Dendritic cell treated with granulocyte-macrophage colony-stimulating factor and Interleukin-4, amounts not matched to agents 40 ng/mL and 50 ng/mL, for 4 days (primary cell): ENCODE measurements around the gene ADCYAP1.

Source experiments
- H3K27ac Mint-ChIP-seq: one replicate; pipeline ENCODE4 v1.8.0; 2022; ENCODE audit warnings: mild to moderate bottlenecking, mixed read lengths
- H3K27me3 Mint-ChIP-seq: one replicate; pipeline ENCODE4 v1.8.0; 2022; ENCODE audit warnings: mild to moderate bottlenecking, mixed read lengths
- H3K36me3 Mint-ChIP-seq: one replicate; pipeline ENCODE4 v1.8.0; 2022; ENCODE audit warnings: low read depth, mixed read lengths
- H3K4me1 Mint-ChIP-seq: one replicate; pipeline ENCODE4 v1.8.0; 2022; ENCODE audit warnings: low read depth, mixed read lengths
- H3K4me3 Mint-ChIP-seq: one replicate; pipeline ENCODE4 v1.8.0; 2022; ENCODE audit warnings: mild to moderate bottlenecking, moderate library complexity, mixed read lengths
- H3K9me3 Mint-ChIP-seq: one replicate; pipeline ENCODE4 v1.8.0; 2022; ENCODE audit warnings: mixed read lengths
- intact Hi-C: fragments of 100-400 bp; cut with micrococcal nuclease; formaldehyde crosslinking; loops from one replicate; pipeline ENCODE4 v1.15.0; 2022

The ADCYAP1 gene

DNA sequence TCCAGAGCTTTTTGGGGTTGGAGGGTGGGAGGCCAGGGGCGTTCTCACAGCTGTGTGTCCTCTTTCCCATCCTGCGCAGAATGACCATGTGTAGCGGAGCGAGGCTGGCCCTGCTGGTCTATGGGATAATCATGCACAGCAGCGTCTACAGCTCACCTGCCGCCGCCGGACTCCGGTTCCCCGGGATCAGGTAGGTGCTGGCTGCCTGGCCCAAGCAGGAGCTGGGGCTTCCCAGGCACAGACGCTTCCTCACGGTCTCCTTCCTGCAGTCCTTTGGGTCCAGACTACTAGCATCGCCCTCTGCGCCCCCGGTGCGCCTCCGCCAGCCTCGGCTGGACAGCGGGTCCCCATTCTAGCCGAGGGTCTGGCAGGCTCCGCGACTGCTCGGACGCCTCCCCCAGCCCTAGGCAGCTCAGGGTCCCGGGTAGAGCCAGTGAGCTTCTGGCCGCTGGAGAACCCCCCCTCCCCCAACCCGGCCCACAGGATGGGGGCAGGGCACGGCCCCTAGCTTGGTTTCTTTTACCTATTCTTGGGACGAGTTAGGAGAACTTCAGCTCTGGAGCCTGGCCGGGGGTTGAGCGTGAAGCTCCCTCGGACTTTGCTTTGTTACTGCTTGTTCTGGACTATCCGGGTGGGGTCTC, 756 bp downstream of the ADCYAP1 start:
- H3K9me3 Mint-ChIP-seq, result no peaks in the 10 kb centered on the region
- no peak overlapping the region for H3K27ac Mint-ChIP-seq
- no peaks in the 10 kb centered on the region for H3K36me3 Mint-ChIP-seq
- intact Hi-C loops, result no loop called here
- no peak overlapping the region for H3K4me3 Mint-ChIP-seq
- H3K4me1 Mint-ChIP-seq, result peaks cover 17% of the 10 kb centered on the region
- H3K27me3 Mint-ChIP-seq, result peaks cover 83% of the 10 kb centered on the region

DNA sequence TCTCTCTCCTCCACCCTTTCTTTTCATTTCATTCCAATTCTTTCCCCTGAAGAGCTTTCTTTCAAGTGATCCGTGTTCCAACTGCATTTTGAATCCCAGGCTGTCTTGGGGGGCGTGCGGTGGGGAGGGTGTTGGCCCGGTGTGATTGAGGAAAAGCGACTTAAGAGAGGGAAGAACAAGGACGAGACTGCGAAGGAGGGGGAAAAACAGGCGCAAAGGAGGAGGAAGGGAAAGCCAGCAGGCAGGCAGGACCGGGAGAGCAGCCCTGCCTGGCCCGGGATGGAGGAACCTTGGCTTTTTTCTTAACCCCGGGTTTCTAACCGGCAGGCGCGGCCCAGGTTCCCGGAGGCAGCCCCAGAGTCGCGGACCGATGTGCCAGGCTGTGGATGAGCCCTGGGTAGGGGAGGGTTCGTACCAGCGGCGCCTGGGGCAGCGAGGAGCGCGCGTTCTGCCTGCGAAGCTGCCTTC, 1.3 kb downstream of the ADCYAP1 start:
- H3K4me3 Mint-ChIP-seq, result no peak overlapping the region
- no peaks in the 10 kb centered on the region for H3K36me3 Mint-ChIP-seq
- peaks cover 17% of the 10 kb centered on the region for H3K4me1 Mint-ChIP-seq
- intact Hi-C loops, result no loop called here
- H3K9me3 Mint-ChIP-seq, result no peaks in the 10 kb centered on the region
- H3K27me3 Mint-ChIP-seq, result peaks cover 89% of the 10 kb centered on the region
- H3K27ac Mint-ChIP-seq, result no peak overlapping the region

DNA sequence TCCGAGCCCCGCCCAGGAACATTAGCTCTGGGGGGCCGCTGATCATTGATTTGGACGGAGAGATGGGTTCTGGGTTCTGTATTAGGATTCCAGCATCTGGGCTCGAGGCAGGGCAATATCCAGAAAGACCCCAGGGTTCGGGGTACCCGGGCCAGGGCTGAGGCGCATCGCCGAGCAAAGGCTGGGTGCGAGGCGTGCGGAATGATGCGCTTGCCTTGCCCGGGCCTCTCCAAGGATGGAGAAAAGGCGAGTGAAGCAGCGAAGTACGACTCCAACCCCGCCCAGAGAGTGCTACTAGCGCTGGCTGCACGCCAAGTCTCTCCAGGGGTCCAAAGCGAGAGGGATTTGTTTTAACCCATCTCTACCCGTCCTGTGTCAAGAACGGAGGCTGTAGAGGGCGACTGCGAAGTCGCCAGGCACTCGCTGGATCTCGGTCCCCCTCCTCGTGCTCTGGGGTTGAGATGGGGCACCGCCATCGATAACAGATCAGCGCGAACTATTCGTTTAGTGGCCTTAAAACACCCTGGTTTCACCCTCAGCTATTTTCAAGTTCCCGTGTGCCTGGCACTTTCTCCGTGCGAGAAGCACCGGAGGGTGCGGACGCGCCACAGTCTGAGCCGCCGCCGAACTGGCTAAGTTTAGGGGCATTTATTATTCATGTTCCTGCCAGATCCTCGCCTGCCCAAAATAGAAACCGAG, 1.9 kb downstream of the ADCYAP1 start:
- H3K27me3 Mint-ChIP-seq, result peaks cover 89% of the 10 kb centered on the region
- H3K36me3 Mint-ChIP-seq, result no peaks in the 10 kb centered on the region
- H3K9me3 Mint-ChIP-seq, result no peaks in the 10 kb centered on the region
- no peak overlapping the region for H3K4me3 Mint-ChIP-seq
- peaks cover 17% of the 10 kb centered on the region for H3K4me1 Mint-ChIP-seq
- no peak overlapping the region for H3K27ac Mint-ChIP-seq
- intact Hi-C loops, result no loop called here

DNA sequence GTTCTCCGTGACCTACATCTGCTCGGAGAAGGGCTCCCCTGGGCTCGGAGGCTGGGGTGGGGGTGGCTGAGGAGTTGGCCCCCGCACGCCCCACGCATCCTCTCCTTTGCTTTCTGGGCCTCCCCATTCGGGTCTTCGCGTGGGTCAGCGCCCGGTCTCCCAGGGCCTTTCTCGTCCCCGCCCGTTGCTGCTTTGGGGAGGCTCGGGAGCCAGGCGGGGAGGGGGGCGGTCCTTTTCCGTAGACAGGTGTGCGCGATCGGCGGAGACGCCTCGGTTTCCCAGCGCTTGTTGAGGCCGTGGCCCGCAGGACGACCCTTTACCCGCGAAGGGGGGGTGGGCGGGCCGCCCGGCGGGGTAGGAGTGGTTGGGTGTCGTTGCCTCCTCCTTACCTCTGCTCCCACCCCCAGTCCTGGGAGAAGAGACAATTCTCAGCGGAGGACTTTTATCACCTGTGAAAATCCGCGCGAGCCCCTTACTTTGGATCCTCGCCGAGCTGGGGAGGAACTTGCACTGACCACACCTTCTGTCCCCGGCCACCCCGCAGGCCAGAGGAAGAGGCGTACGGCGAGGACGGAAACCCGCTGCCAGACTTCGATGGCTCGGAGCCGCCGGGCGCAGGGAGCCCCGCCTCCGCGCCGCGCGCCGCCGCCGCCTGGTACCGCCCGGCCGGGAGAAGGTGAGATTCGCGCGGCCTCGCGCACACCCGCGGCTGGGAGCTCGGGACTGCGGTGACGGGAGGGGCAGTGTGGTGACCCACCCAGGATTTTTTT, 2.6 kb downstream of the ADCYAP1 start:
- intact Hi-C loops, result no loop called here
- Mint-ChIP-seq H3K9me3 (no peaks in the 10 kb centered on the region), H3K36me3 (no peaks in the 10 kb centered on the region), H3K4me3 (no peak overlapping the region), H3K27ac (no peak overlapping the region), H3K27me3 (peaks cover 87% of the 10 kb centered on the region), H3K4me1 (peaks cover 17% of the 10 kb centered on the region)

DNA sequence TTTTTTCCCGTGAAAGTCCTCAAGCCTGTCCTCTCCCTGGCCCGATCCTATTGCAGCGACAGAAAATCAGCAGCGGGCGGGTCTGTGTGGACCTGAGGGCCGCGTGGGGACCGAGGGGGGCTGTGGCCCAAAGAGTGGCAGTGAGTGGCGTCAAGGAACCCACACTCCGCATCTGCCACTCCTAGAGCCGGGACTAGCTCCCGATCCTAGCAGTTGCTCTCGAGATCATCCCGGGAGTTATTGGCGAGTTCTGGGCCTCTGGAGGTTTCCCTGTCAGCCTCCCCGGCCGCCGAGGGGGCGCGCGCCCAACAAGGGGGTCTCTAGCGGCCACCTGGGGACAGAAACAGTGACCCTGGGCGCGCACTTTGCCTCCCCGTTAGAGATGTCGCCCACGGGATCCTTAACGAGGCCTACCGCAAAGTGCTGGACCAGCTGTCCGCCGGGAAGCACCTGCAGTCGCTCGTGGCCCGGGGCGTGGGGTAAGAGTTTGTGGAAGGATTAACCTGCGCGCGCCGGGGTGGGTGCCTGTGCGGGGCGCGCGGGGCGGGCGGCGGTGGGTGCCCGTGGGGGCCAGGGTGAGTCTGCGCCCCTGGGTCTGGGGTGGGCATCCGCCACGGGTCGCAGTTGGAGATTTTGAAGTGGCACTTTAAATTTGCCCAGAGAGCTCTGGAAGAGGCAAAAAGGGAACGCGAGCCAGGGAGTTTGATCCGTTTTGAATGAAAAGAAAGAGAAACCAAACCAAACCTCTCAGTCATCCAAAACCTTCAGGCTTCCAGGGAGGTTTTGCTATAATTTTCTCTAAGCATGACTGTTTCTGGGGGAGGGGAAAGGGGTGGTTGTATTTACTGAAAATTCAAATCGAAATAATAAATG, 3.5 kb downstream of the ADCYAP1 start:
- Mint-ChIP-seq H3K9me3 (no peaks in the 10 kb centered on the region), H3K4me3 (no peak overlapping the region), H3K27ac (no peak overlapping the region), H3K36me3 (no peaks in the 10 kb centered on the region), H3K27me3 (peaks cover 87% of the 10 kb centered on the region), H3K4me1 (peaks cover 12% of the 10 kb centered on the region)
- intact Hi-C loops, result no loop called here

DNA sequence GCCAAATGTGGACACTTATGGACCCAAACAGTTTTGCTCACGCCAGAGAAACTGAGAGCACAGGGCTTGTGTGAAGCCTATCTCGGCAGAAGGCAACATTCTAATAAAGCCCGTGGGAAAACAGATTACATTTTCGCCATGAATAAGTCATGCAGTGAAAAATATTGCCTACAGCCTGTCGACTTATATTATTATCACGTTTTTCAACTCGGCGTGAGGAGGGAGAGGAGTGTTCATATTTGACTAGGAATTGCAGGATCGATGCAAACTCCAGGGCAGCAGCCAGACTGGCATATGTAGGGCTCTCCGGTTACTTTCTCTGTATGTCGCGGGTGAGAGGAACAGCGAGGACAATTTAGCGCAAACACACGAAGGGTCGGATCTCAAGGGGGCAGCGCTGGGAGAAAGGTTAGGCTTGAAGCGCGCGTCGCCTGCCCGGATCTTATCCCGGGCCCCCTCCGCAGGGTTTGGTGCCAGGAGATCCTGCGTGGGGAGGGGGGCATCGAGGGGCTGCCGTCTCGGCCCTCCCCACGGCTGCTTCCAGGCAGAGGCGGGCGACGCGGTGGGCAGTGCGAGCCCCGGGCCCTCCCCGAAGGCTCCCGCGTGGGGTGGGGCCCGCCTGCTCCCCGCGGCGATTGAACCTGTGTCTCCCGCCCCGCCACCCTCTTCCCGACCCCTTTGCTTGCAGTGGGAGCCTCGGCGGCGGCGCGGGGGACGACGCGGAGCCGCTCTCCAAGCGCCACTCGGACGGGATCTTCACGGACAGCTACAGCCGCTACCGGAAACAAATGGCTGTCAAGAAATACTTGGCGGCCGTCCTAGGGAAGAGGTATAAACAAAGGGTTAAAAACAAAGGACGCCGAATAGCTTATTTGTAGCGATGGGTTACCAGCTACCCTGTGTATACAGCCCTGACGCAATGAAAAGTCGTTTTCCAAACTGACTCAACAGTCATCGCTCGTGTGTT, 4.4 kb downstream of the ADCYAP1 start:
- peaks cover 12% of the 10 kb centered on the region for H3K4me1 Mint-ChIP-seq
- H3K27ac Mint-ChIP-seq, result no peak overlapping the region
- H3K36me3 Mint-ChIP-seq, result no peaks in the 10 kb centered on the region
- intact Hi-C loops, result no loop called here
- no peak overlapping the region for H3K4me3 Mint-ChIP-seq
- H3K9me3 Mint-ChIP-seq, result no peaks in the 10 kb centered on the region
- peaks cover 79% of the 10 kb centered on the region for H3K27me3 Mint-ChIP-seq

DNA sequence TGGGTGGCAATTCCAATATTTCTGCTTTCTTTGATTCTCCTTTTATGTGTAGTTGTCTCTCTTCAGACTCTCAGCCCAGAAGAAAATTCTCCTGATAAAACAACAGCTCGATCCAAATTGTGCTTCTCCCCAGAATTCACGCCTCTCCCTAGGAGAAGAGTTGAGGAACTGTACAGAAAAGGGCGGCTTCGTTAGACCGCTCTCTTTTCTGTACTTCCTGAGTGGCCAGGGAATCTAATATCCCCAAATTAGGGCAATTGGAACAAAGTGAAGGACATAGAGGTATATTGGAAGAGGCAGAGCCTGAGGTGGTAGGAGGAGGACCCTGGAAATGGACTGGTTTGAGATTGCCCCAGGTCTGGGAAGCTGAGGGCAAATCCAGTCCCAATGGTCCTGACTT, 5.6 kb downstream of the ADCYAP1 start:
- no peak overlapping the region for H3K4me3 Mint-ChIP-seq
- intact Hi-C loops, result no loop called here
- H3K9me3 Mint-ChIP-seq, result no peaks in the 10 kb centered on the region
- H3K27ac Mint-ChIP-seq, result no peak overlapping the region
- H3K36me3 Mint-ChIP-seq, result no peaks in the 10 kb centered on the region
- peaks cover 75% of the 10 kb centered on the region for H3K27me3 Mint-ChIP-seq
- H3K4me1 Mint-ChIP-seq, result peaks cover 7% of the 10 kb centered on the region

DNA sequence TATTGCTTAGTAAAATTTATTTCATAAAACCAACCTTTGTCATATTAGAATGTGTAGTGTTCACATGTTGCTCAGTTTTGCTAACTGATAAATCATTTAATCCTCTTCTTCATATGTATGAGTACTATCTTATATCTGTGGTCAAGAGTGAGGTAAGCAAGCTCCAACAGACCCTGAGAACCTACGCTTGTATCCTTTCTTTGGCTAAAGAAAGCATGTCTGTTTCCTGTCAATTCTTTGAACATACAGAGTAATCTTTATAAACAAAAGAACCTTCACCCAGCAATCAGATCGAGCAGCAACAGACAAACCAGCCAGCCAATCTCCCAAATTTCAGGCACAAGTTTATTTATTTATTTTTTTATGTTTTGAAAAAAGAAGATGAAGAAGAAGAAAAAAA, 6.4 kb downstream of the ADCYAP1 start:
- H3K4me3 Mint-ChIP-seq, result no peak overlapping the region
- H3K4me1 Mint-ChIP-seq, result peaks cover 7% of the 10 kb centered on the region
- no peaks in the 10 kb centered on the region for H3K36me3 Mint-ChIP-seq
- H3K27me3 Mint-ChIP-seq, result peaks cover 69% of the 10 kb centered on the region
- H3K27ac Mint-ChIP-seq, result no peak overlapping the region
- no peaks in the 10 kb centered on the region for H3K9me3 Mint-ChIP-seq
- intact Hi-C loops, result no loop called here

DNA sequence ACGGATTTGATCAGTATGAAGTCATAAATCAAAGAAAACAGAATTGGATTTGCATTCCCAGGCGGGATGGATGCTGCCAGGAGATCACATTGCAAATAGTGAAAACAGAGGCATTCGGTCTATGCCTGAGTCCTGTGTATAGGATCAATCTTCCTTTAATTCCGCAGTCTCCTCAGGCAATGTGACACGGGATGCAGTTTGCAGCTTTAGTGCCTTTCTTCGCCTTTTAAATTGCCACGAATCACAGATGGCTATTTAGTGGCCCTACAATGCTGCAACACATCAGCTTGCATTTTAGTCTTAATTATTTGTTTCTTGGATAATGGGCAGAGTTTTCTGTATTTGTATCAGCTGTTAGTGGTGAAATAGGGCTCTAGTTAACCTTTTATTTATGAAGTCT, 6.8 kb downstream of the ADCYAP1 start:
- Mint-ChIP-seq H3K27me3 (peaks cover 64% of the 10 kb centered on the region), H3K36me3 (no peaks in the 10 kb centered on the region), H3K9me3 (no peaks in the 10 kb centered on the region), H3K27ac (no peak overlapping the region), H3K4me3 (no peak overlapping the region), H3K4me1 (peaks cover 7% of the 10 kb centered on the region)
- intact Hi-C loops, result no loop called here

DNA sequence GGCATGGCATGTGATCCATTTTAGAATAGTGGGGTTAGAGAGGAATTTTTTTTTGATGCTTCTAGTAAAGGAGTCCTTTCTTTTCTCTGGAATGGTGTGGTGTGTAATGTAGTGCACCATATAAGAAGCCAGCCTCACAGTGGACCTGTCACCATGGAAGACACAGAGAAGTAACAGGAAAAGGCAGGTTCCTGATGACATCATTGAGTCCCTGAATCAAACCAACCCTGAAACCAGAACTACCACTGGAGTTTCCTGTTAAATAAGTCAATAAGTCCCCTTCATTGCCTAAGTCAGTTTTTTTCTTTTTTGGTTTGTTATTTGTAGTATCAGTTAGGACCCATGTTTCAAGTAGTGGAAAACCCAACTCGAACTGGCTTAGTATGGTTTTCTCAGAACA, 11.9 kb downstream of the ADCYAP1 start:
- Mint-ChIP-seq H3K27ac (no peak overlapping the region), H3K4me1 (no peaks in the 10 kb centered on the region), H3K27me3 (peaks cover 33% of the 10 kb centered on the region), H3K4me3 (no peak overlapping the region), H3K9me3 (no peaks in the 10 kb centered on the region), H3K36me3 (no peaks in the 10 kb centered on the region)
- intact Hi-C loops, result no loop called here

DNA sequence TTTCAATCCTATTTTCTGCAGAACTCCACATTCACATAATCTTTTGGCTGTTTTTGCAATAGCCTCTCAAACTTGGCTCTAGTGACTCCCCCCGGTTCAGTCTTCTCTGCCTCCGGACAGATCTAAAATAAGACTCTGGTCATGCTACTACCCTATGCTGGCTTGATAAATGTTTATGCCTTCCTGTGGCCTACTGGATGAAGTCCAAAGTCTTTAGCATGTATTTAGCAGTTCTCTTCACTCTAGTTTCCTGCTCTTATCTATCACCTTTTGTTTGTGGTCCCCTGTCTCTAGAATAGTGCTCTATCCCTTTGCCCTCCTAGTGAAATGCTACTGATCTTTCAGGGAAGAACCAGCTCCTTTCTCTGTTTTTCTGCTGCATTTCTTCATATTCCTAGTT, 14.4 kb downstream of the ADCYAP1 start:
- peaks cover 23% of the 10 kb centered on the region for H3K27me3 Mint-ChIP-seq
- H3K27ac Mint-ChIP-seq, result no peak overlapping the region
- H3K4me3 Mint-ChIP-seq, result no peak overlapping the region

DNA sequence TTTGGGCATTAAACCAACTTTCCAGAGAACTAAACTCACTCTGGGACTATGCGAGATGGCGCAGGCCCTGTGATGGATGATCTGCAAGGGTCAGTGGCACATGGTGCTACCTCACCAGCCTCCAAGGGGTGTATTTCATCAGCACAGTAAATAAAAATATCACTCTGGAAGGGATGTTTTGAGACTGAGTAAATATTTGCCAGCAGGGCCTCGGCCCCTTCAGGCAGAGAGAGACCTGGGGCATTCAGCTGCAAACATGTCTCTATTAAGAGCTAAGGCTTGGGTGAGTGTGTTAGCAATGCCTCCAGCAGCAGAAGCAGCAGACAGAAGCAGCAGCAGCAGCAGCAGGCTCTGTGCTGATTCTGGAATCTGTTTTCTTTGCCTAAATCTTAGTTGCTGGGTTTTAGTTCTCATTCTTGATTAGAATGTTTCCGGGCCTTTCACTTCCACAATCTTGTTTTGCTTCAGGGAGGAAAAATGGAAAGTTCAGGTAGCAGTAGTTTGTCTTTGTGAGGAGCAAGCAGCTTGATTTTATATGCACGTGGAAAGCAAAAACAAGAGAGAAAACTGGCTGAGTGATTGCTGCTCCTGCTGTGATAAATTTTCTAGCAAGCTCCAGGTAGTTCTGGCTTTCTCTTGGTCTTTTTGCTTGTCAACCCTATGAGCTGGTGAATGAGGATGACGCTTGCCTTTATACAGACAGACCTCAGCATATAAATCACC, 18.6 kb downstream of the ADCYAP1 start:
- Mint-ChIP-seq H3K27me3 (peaks cover 9% of the 10 kb centered on the region), H3K4me3 (no peak overlapping the region), H3K27ac (no peak overlapping the region), H3K4me1 (no peaks in the 10 kb centered on the region), H3K36me3 (no peaks in the 10 kb centered on the region), H3K9me3 (no peaks in the 10 kb centered on the region)
- intact Hi-C loops, result no loop called here

More for the DNA sequence above, 14.4 kb downstream of the ADCYAP1 start:
- Mint-ChIP-seq H3K36me3 (no peaks in the 10 kb centered on the region), H3K4me1 (no peaks in the 10 kb centered on the region), H3K9me3 (no peaks in the 10 kb centered on the region)
- intact Hi-C loops, result no loop called here
